ENCODE measurements around the gene GNPTG. TPM values are rescaled to one million over a fixed set of nuclear protein-coding genes. Genes with fewer than 3 reads are reported as not detected.

Gene GNPTG
- polyA plus RNA-seq, 4 donors: 57.3 to 69.5 (median 60.3) TPM

GRCh38 chr16:1345651-1346421, 5.9 kb upstream of the GNPTG start:
- DNase-seq (ENCODE audit: low read depth in 4 of 4, low spot score in 3 of 4): no peak

- no peak for DNase-seq (ENCODE audit: low read depth in 4 of 4, low spot score in 3 of 4)
These were observed 5.1 kb upstream of the GNPTG start for GRCh38 chr16:1346422-1347285.

DNA sequence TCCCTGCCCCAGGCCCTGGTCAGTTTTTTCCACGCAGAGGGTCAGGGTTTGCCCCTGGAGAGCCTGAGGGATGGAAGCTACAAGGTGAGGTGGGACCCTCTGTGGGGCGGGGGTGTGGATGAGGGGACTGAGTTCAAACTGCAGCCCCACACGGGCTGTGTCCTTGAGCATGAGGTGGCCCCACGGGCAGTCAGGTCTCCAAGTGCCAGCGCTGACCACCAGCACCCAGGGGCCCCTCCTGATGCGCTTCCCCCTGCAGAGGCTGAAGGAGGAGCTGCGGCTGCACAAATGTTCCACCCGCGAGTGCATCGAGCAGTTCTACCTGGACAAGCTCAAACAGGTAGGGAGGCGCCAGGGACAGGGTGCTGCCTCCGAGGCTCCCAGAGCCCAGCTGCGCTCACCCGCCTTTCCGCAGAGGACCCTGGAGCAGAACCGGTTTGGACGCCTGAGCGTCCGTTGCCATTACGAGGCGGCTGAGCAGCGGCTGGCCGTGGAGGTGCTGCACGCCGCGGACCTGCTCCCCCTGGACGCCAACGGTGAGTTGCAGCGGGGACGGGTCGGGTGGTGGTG, 4.4 kb upstream of the GNPTG start:
- DNase-seq (ENCODE audit: low read depth in 4 of 4, low spot score in 3 of 4): no peak

DNA sequence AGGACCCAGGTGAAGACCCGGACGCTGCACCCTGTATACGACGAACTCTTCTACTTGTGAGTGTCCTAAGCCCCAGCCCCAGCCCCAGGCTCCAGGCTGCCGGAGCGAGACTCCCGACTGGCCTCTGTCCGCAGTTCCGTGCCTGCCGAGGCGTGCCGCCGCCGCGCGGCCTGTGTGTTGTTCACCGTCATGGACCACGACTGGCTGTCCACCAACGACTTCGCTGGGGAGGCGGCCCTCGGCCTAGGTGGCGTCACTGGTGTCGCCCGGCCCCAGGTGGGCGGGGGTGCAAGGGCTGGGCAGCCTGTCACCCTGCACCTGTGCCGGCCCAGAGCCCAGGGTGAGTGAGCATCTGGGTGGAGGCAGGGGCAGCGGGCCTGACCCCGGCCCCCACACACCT, 3.8 kb upstream of the GNPTG start:
- DNase-seq (ENCODE audit: low read depth in 4 of 4, low spot score in 3 of 4): no peak

- DNase-seq (ENCODE audit: low read depth in 4 of 4, low spot score in 3 of 4): no peak
These were observed 3.3 kb upstream of the GNPTG start for GRCh38 chr16:1348441-1348840.

DNA sequence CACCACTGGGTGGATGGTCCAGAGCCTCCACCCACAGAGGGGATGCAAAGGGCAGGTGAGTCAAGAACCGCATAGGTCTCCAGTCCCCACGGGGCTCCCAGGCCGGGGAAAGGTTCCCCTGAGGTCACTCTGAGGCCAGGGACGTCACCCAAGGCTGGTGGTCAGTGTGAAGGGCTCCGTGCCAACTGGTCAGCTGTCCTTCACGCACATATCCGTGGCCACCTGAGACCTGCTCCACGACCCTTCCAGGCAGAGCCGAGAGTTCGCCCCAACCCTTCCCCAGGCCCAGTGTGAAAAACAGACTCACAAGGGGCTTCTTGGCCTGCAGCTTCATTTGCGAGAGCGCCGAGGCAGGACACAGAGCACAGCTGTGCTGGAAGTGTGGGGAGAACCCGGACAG, 2.8 kb upstream of the GNPTG start:
- no peak for DNase-seq (ENCODE audit: low read depth in 4 of 4, low spot score in 3 of 4)

GRCh38 chr16:1349351-1349750, 2.4 kb upstream of the GNPTG start:
- no peak for DNase-seq (ENCODE audit: low read depth in 4 of 4, low spot score in 3 of 4)

DNA sequence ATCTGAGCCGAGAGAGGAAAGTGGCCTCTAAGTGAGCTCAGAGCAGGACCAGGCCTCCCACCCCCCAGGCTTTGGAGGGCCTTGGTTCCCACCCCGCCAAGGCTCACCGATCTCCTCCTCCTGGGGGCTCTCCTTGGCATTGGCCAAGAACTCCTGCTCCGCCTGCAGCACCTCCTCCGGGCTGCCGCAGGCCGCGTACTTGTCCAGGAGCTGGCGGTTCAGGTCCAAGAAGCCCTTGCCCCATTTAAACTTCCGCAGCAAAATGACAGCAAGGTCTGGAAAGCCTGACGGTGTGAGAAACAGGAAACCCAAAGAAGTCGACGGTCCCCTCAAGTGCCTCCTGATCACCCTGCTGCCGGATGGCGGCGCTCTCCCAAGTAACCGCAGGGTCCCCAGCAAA, 1.8 kb upstream of the GNPTG start:
- no peak for DNase-seq (ENCODE audit: low read depth in 4 of 4, low spot score in 3 of 4)

DNA sequence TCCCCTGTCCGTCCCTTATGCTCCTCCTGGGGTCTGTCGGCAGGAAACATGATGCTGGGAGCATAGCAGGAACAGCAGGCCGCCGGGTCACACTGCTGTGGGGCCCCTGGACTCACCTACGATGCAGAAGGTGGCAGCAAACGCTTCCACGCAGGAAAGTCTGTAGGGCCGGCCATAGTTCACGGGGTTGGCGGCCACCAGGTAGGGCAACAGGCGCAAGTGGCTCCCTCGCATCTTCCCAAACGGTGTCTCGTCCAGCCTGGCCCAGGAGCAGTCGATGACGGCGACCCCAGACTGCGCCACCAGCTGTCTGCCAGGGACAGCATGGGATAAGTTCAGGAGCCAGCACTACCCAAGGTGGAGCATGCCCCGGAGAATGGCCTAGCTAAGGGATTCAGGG, 1.0 kb upstream of the GNPTG start:
- no peak for DNase-seq (ENCODE audit: low read depth in 4 of 4, low spot score in 3 of 4)

DNA sequence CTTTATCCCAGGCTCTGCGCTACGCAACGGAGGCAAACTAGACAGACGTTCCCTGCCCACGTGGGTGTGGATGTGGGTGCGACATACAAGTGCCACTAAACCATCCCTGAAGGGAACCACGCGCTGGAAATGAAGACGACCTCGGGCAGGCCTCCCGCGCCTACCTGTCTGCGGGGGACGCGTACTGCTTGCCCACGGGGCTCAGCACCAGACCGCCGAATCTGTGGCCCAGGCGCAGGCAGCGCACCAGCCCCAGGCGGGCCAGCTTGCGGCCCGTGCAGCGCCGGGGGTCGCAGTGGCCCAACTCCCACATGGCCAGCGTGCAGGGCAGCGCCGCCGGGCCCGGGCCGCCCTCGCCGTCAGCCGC, 533 bp upstream of the GNPTG start:
- DNase-seq (ENCODE audit: low read depth in 4 of 4, low spot score in 3 of 4): no peak

GRCh38 chr16:1354815-1355540, 3.2 kb downstream of the GNPTG start:
- no peak for DNase-seq (ENCODE audit: low read depth in 4 of 4, low spot score in 3 of 4)

- no peak for DNase-seq (ENCODE audit: low read depth in 4 of 4, low spot score in 3 of 4)
These were observed 3.9 kb downstream of the GNPTG start for GRCh38 chr16:1355591-1355990.

GRCh38 chr16:1356061-1356900, 4.5 kb downstream of the GNPTG start:
- no peak for DNase-seq (ENCODE audit: low read depth in 4 of 4, low spot score in 3 of 4)

GRCh38 chr16:1357906-1358566, 6.3 kb downstream of the GNPTG start:
- DNase-seq (ENCODE audit: low read depth in 4 of 4, low spot score in 3 of 4): no peak

DNA sequence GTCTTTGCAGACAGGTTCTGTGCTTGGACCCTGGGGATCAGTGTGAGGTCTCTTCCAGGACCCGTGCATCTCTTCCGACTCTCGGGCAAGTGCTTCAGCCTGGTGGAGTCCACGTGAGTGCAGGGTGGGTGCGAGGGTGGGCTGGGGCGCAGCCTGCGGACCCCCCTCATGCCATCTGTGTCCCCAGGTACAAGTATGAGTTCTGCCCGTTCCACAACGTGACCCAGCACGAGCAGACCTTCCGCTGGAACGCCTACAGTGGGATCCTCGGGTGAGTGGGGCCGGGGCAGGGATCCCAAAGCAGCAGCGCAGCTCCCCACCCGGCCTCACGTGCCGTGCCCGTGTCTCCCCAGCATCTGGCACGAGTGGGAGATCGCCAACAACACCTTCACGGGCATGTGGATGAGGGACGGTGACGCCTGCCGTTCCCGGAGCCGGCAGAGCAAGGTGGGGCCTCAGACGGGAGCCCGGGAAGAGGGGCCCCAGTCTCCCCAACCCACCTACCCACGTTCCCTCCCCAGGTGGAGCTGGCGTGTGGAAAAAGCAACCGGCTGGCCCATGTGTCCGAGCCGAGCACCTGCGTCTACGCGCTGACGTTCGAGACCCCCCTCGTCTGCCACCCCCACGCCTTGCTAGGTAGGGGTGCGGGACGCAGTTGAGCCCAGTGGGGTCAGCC, 10.1 kb downstream of the GNPTG start:
- DNase-seq (ENCODE audit: low read depth in 4 of 4, low spot score in 3 of 4): no peak

- no peak for DNase-seq (ENCODE audit: low read depth in 4 of 4, low spot score in 3 of 4)
These were observed 11.1 kb downstream of the GNPTG start for GRCh38 chr16:1362807-1363206.

DNA sequence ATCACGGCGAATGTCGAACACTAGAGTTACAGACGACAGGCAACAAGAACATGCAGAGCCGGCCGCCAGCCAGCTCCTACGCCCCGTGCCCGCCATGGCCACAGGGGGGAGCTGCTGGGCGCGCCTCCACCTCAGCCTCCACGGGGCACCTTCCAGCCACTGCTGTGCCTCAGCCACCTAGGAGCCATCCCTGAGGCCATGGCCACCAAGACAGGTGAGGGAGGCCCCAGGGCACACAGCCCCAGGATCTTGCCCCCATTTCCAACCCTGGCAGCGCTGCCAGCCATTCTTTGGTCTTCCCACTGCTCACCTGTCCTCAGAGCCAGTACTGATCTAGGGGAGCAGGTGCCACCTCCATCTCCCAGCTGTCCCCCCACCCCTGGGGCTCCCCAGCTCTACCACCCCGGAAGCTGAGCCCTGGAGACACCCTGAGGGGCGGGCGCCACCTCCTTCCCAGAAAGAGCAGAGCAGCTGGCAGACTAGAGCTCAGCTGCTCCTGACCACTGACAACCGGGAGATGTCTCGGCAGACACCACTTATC, 11.8 kb downstream of the GNPTG start:
- no peak for DNase-seq (ENCODE audit: low read depth in 4 of 4, low spot score in 3 of 4)

DNA sequence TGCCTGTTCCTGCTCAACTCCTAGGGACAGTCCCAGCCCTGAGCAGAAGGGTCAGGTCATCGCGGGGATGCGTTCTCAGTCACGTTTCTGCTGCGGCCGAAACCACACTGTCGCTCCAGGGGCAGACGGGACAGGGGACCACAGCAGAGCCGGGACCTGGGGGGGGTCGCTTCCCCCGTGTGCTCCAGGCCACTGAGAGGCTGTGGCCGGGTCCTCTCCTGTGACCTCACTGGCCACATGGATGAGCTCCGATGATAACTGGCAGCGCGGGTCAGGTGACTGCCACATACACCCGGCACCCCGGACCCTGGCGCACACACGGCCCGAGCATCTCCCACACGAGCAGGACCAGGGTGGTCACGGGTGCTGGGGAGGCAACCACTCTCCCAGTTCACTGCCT, 12.8 kb downstream of the GNPTG start:
- DNase-seq (ENCODE audit: low read depth in 4 of 4, low spot score in 3 of 4): no peak
